VCaP (cell line): ENCODE results near the gene GRID2.

Source experiments
- H3K27ac ChIP-seq: fragments of 450-650 bp; 2 replicates; pipeline ENCODE4 v1.5.1; 2017
- TF ChIP-seq, protein P1 (sequence below): fragments of 450-650 bp; conservative IDR thresholded peaks from 2 replicates; pipeline ENCODE4 v1.5.1; 2017; ENCODE audit warnings: mild to moderate bottlenecking, moderate library complexity

Gene GRID2

DNA sequence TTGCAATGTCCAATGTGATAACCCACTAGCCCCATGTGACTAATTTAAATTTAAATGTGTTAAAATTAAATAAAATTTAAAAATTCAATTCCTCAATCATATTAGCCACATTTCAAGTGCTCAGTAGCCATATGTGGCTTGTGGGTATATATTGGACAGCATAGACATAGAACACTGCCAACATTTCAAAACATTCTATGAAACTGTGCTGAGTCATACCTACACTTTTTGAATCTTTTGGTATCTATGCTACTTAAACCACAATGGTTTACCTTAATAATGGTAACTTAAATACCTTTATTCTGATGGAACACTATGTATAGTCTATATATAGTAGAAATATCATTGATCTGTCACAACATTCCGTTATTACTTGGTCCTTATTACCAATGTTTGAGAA is 1301.4 kb downstream of the GRID2 start:
- TF ChIP-seq, protein P1, sequence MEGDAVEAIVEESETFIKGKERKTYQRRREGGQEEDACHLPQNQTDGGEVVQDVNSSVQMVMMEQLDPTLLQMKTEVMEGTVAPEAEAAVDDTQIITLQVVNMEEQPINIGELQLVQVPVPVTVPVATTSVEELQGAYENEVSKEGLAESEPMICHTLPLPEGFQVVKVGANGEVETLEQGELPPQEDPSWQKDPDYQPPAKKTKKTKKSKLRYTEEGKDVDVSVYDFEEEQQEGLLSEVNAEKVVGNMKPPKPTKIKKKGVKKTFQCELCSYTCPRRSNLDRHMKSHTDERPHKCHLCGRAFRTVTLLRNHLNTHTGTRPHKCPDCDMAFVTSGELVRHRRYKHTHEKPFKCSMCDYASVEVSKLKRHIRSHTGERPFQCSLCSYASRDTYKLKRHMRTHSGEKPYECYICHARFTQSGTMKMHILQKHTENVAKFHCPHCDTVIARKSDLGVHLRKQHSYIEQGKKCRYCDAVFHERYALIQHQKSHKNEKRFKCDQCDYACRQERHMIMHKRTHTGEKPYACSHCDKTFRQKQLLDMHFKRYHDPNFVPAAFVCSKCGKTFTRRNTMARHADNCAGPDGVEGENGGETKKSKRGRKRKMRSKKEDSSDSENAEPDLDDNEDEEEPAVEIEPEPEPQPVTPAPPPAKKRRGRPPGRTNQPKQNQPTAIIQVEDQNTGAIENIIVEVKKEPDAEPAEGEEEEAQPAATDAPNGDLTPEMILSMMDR, result no peak
- H3K27ac ChIP-seq, result no peak overlapping the region

DNA sequence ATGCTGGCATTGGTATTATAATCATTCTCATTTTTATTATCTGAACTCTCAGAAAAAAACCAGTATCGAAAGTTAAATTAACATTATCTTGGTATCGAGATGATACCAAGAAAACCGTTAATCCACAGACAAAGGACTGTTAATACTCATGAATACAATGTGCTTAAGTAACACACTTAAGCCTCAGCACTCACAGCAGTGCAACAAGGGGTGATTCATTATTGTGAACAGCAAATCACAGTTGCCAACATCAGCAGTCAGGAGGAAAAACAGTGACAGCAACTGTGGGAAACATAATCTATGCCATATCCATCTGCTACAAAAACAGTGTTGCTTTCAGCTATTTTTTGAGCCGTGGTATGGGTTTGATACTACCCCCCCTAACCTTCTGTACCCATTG is 1313.8 kb downstream of the GRID2 start:
- H3K27ac ChIP-seq, result no peak overlapping the region
- TF ChIP-seq, protein P1, result no peak

DNA sequence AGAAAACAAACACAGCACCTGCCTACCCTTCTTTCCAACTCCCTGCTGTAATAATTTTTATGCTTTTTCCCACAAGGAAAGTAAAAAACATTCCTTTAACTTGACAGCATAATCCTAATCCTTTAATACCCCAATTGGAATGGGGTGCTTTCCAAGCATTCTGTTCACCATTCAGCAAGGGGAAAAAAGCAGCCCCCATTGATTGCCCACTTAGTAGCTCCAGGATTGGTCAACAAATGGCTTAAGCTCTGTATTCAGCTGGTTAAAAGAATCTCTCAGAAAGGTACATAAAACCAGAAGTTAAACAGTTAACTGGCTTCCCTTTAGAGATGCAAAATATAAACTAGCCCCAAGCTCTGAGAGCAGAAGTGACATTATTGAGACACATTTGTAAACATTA is 1330.0 kb downstream of the GRID2 start:
- H3K27ac ChIP-seq, result no peak overlapping the region
- TF ChIP-seq, protein P1, result no peak

DNA sequence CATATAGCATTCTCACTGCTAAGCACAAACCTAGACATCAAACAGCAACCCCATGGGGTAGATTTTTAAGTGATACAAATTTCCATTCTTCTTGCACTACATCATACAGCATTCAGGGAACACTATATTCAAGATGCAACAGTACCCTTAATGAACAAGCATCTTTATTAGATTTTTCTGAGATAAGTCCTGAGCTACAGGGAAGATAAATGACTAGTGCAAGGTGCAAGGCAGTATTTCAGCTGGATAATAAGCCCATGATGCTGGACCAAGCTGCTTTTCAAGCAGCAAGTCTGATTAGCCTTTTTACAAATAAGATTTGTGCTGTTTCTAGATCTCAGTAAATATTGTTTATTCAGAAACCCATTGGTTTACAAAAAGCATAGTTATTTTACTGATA is 1332.2 kb downstream of the GRID2 start:
- H3K27ac ChIP-seq, result no peak overlapping the region
- TF ChIP-seq, protein P1, result no peak

DNA sequence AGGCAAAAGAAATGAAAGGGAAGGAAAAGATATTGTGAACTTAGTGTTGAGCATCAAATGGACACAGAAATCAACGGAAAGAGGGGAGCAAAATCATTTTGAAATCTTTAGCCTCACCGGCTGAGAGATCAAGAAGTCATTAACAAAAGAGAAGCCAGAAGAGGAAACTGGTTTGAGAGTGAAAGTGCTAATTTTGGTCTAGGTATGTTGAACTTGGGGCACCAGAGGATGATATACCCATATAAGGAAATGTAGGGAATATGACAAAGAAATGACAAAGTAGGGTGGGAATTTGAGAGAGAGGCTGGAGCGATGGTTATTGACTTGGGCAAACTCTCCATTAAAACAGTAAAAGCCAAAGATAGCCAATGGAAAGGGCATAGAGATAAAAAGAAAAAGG is 1341.4 kb downstream of the GRID2 start:
- TF ChIP-seq, protein P1, result no peak
- H3K27ac ChIP-seq, result peak overlapping the region; percentile 94

DNA sequence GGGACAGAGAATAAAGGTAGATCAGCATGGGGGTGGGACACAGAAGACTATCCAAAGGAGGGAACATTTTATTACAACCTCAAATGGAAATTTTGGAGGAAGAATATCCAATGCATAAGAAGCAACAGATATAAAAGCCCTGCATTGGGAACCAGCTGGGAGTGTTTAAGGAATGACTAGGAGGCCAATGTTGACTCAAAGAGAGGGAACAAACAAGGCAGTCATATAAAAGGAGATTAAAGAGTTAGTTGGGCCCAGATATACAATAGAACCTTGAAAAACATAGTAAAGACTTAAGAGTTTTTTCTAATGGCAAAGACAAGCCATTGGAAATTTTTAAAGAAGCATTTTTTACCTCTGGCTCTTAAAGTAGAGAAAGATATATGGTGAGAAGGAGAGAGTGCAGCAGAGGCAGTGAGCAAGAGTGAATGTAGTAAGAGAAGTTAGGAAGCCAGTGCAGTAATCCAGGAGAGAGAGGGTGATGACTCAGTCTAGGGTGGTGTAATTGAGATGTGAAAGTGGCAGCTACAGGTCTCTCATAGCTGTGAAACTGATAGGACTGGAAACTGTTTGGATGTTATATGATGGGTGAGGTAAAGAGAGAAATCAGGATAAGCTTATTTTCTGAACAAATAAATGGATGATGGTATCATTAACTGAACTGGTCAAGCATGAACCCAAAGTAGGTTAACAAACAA is 1342.6 kb downstream of the GRID2 start:
- H3K27ac ChIP-seq, result peak overlapping the region; percentile 94

DNA sequence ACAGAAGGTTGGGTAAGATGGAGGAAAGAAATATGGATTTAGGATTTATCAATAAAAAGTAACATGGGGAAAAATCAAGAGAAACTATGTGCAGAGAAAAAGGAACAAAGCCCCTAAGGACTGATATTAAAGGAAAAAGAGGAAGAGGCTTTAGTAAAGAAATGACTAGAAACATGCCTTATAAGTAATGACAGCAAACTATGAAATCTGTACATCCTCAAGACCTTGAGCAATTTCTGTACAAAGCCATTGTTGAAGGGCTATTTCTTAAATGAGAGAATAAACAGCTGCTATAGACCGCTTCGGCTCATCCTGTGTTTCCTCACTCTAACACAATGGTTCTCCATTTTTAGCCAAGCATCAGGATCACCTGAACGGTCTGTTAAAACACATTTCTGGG is 1344.5 kb downstream of the GRID2 start:
- TF ChIP-seq, protein P1, result no peak
- peak overlapping the region; percentile 94; the same call in 1 of the 2 replicates for H3K27ac ChIP-seq

More for the DNA sequence above, 1342.6 kb downstream of the GRID2 start:
- TF ChIP-seq, protein P1, result no peak
